ENCODE data around the gene PKD1L1.

GRCh38 chr7:47908720-47909119 is 39.5 kb downstream of the PKD1L1 start:
- TF ChIP-seq EZH2 (IDR thresholded peaks at IDR 0.05): no peak
- no peak for TF ChIP-seq POLR2AphosphoS5 (IDR thresholded peaks at IDR 0.05; ENCODE audit: borderline replicate concordance, low read depth, low read length)
